Urinary bladder (tissue), 4 donors: ENCODE measurements around the gene TMEM54. TPM values are rescaled to one million over a fixed set of nuclear protein-coding genes. Genes with fewer than 3 reads are reported as not detected.

Experiments used
- DNase-seq: peaks from one replicate; pipeline ENCODE4 v3.0.0-alpha.2; 2015; ENCODE audit errors: extremely low spot score
- H3K27ac ChIP-seq: one replicate; pipeline ENCODE4 v1.5.1; 2013; ENCODE audit warnings: low read depth, mild to moderate bottlenecking, moderate library complexity
- H3K36me3 ChIP-seq: one replicate; pipeline ENCODE4 v1.6.1; 2013; ENCODE audit warnings: mild to moderate bottlenecking, moderate library complexity; ENCODE audit not compliant: insufficient read depth
- H3K4me1 ChIP-seq: one replicate; pipeline ENCODE4 v1.6.1; 2013; ENCODE audit warnings: mild to moderate bottlenecking, moderate library complexity; ENCODE audit not compliant: insufficient read depth
- H3K4me3 ChIP-seq: one replicate; pipeline ENCODE4 v1.5.1; 2013; ENCODE audit warnings: low read depth, low read length
- WGBS: extraction: QIAGEN DNeasy Blood & Tissue Kit; methylation state at CpG from one replicate; pipeline ENCODE4 v1.1.7; 2013; 5-methylcytosine and 5-hydroxymethylcytosine counted together
- polyA plus RNA-seq: library from polyadenylated mRNA; stranded (reverse); fragments of 200-250 nt; gene quantifications from one replicate; pipeline ENCODE4 v1.2.3, GENCODE V29; 2013
- total RNA-seq: library from RNA; depleted of rRNA; stranded (reverse); fragments of >200 nt; gene quantifications from one replicate; pipeline ENCODE4 v1.2.3, GENCODE V29; 2014
- donor health status: healthy with polysubstance abuse.
- donor health status: healthy.

Gene TMEM54
- total and polyA plus RNA-seq, 2 donors = 12.8 to 67.8 TPM

DNA sequence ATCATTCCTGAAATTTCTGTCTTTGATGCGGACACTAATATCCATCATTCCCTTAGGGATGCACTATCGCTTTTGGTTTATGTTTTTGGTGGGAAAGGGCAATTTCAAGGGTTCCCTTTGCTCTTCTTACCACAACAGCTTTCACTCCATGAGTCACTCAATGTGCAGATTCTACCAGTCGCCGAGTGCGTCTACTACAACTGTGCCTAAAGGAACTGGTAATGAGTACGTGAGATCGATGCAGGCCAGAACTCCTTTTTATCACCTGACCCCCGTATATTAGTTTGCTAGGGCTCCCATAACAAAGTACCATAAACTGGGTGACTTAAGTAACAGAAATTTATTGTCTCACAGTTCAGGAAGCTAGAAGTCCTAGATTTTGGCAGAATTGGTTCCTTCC is 27.5 kb upstream of the TMEM54 start:
- 80% methylated on average over 8 of the region's 8 CpGs for WGBS
- Histone ChIP-seq H3K36me3 (no peaks in the 10 kb centered on the region), H3K4me1 (no peaks in the 10 kb centered on the region), H3K4me3 (no peak overlapping the region), H3K27ac (no peak overlapping the region)
- no peak for DNase-seq

DNA sequence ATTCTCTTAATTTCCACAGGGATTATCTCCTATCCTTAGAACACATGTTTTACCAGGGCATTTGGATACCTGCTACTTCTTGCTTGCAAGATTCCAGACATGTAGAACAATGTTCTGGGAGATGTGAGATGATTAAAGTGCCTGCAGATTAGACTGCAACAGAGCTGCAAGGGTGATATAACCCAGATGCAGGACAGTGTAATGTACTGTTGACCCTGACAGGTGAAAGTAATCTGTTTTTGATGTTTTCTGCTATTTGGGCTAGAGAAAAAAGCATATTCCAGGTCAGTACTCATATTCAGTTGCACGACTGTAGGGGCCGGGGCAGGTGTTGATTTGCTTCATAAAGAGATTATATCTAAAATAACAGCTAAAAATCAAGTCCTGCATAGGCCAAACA is 27.1 kb upstream of the TMEM54 start:
- Histone ChIP-seq H3K4me1 (no peaks in the 10 kb centered on the region), H3K36me3 (no peaks in the 10 kb centered on the region), H3K27ac (no peak overlapping the region), H3K4me3 (no peak overlapping the region)
- DNase-seq = no peak
- 85% methylated on average over 2 of the region's 2 CpGs for WGBS

DNA sequence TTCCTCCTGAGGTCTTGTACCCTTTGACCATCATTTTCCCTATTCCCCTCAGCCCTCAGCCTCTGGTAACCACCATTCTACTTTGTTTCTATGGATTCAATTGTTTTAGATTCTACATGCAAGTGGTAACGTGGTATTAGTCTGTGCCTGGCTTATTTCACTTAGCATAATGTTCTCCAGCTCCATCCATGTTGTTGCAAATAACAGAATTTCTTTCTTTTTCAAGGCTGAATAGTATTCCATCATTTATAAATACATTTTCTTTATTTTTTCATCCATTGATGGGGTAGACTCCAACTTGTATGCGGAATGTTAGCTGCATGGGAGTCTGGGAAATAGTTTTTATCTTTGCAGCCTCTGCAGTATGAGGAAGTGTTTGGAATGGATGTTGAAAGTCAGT is 26.3 kb upstream of the TMEM54 start:
- no peak for DNase-seq
- no peaks in the 10 kb centered on the region for H3K36me3 ChIP-seq
- H3K4me1 ChIP-seq = no peaks in the 10 kb centered on the region
- WGBS = 94% methylated on average over 2 of the region's 2 CpGs
- no peak overlapping the region for H3K27ac ChIP-seq
- H3K4me3 ChIP-seq = no peak overlapping the region

DNA sequence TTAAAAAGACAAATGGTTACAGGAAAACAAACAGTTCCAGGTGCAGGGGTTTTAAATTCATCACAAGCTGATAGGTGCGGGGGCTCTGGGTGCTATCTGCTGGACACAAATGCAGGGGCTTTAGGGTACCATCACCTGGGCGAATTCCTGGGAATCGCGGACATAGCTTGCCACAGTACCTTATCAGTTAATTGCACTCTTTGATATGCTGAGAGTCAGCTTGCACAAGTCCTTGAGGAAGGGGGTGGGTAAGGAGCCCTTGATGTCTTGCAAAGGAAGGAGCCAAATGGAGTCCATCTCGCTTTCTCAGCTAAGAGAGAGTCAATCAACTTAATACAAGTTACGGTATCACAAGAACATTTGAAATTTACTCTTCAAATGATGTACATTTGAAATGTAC is 25.4 kb upstream of the TMEM54 start:
- no peak for DNase-seq
- Histone ChIP-seq H3K4me3 (no peak overlapping the region), H3K4me1 (no peaks in the 10 kb centered on the region), H3K27ac (no peak overlapping the region), H3K36me3 (no peaks in the 10 kb centered on the region)
- 86% methylated on average over 6 of the region's 6 CpGs for WGBS

DNA sequence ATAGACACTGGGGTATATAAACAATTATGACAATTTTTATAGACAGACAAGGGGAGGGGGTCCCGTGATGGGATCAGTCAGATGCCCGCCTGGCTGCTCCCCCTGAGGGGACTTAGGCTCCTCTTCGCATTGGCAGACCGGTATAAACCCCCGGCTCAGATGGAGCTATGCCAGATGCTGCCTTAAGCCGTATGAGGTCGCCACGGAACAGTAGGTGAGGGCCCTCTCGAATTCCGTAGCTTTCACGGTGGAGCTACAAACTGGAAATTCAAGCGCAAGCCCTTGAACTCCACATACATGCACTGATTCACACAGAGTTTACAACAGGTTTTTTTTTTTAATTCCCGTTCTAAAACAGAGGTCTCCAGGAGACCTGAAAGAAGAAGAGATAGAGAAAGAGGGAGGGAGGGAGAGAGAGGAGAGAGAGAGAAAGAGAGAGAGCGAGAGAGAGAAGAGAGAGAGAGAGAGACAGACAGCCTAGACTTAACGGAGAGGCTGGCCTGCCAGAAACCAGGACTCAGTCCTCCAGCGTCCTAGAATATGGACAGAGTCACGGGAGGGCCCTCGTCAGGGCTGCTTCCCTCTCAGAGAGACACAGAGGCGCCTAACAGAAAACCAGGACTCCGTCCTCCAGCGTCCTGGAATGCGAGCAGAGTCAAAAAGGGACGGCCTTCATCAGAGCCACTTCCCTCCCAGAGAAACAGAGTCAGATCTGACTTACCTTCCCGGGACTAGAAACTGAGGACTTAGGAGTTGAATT is 24.4 kb upstream of the TMEM54 start:
- no peak for DNase-seq
- Histone ChIP-seq H3K36me3 (no peaks in the 10 kb centered on the region), H3K27ac (no peak overlapping the region), H3K4me1 (no peaks in the 10 kb centered on the region), H3K4me3 (no peak overlapping the region)
- WGBS = 19% methylated on average over 24 of the region's 24 CpGs

DNA sequence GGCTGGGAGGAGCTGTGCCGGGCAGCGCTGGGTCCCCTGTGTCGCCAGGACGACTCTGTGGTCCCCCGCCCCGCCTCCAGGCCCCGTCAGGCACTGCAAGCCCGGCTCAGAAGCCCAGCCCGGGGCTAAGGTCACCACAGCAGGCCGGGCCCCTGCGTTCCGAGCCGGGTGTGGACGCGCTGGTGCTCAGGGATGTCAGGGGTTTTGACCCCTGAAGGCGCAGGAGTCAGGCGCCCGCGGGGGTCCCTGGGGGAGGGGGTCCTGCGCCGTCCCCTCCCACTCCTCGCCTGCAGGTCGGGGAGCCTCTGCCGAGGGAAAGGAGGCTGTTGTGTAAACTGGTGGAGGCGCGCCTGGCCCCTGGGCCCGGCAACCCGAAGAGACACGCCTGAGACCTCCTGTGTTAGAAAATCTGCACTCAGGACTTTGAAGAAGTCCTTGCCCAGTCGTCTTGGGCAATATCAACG is 23.7 kb upstream of the TMEM54 start:
- WGBS = 19% methylated on average over 31 of the region's 31 CpGs
- H3K36me3 ChIP-seq = no peaks in the 10 kb centered on the region

DNA sequence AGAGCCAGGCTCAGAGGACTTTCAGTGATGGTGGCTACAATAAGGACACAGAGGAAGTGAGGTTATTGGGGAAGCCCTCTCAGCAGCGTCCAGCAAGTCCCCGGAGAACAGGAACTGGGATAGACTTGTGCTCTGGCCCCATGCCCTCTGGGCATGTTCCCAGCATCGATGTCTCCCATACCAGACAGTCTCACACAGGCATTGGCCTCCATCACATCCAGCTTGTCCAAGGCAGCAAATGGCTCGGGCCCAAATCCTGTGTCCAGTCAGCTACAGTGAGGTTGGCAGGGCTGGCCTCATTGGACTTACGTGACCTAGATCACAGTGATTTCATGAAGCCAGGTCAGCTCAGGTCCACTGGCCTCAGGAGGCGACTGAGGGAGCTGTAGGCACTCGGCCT is 19.6 kb upstream of the TMEM54 start:
- 67% methylated on average over 7 of the region's 7 CpGs for WGBS
- DNase-seq = no peak
- Histone ChIP-seq H3K4me1 (no peaks in the 10 kb centered on the region), H3K36me3 (no peaks in the 10 kb centered on the region), H3K27ac (no peak overlapping the region), H3K4me3 (no peak overlapping the region)

More for the DNA sequence above, 23.7 kb upstream of the TMEM54 start:
- no peak for DNase-seq
- Histone ChIP-seq H3K4me1 (no peaks in the 10 kb centered on the region), H3K27ac (no peak overlapping the region), H3K4me3 (no peak overlapping the region)

DNA sequence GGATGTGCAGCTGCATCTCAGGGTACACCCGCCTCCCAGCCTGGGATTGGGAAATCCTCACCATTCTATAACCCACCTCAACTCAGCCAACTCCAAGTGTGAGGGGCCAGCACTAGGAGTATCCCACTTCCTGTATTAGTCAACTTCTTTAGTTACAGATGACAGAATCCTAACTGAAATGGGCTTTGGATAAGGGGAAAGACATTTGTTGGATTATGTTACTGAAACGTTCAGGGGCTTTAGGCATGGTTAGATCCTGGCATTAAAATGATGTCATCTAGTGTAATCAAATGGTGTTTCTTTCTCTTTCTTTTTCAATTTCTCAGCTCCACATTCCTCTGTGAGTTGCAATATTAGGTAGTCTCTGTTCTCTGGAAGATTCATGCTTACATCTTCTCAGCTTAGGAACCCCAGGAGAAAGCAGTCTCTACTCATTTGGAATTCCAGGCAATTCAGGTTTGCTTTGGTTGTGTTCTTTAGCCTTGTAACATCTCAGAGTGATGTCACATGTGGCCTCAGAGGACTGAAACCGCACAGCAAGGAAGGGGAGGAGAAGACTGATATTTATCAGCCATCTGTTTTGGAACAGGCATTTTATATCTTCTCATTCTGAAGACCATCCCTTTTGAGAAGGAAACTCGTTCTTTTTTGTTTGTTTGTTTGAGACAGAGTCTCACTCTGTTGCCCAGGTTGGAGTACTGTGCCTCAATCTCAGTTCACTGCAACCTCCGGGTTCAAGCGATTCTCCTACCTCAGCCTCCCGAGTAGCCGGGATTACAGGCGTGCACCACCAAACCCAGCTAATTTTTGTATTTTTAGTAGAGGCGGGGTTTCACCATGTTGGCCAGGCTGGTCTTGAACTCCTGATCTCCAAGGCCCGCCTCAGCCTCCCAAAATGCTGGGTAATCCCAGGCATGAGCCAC is 18.9 kb upstream of the TMEM54 start:
- WGBS = 81% methylated on average over 11 of the region's 11 CpGs
- Histone ChIP-seq H3K4me3 (no peak overlapping the region), H3K4me1 (no peaks in the 10 kb centered on the region), H3K36me3 (no peaks in the 10 kb centered on the region), H3K27ac (no peak overlapping the region)
- no peak for DNase-seq

DNA sequence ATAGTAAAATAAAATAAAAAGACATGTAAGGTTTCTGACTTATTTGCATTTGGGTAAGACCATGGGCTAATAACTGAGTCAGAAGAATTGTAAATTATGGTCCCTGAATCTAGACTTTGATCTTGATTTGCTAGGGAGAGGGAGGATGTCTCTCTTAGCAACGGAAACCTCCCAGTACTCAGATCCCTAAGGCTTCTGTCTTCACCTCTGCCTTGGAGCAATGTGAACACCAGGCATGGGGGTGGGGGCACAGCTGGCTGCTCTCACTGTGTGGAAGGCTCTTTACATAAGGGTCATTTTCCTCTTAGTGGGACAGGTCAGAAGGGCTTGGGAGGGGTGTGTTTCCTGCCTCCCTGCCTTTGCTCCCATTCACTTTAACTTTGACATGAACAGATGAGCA is 17.0 kb upstream of the TMEM54 start:
- WGBS = 26% methylated on average over 1 of the region's 1 CpG
- H3K4me1 ChIP-seq = no peaks in the 10 kb centered on the region
- DNase-seq = no peak
- H3K27ac ChIP-seq = no peak overlapping the region
- H3K4me3 ChIP-seq = no peak overlapping the region
- H3K36me3 ChIP-seq = no peaks in the 10 kb centered on the region

DNA sequence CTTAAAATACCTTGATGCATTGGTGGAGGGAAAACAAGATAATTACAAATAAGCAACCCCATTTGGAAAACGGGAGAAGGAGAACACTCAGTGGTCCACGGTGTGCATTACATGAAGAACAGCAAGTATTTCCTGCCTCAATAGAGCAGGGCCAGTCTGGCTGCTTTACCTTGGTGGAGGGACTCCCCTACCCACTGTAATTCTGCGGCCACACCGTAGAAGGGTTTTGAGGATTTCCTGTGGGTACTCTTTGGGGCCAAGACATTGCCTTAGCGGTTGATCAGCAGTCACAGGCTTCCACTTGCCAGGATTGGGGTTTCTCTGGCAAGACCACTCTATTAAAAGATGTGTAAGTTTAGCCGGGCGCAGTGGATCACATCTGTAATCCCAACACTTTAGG is 16.3 kb upstream of the TMEM54 start:
- no peak overlapping the region for H3K4me3 ChIP-seq
- no peak for DNase-seq
- H3K27ac ChIP-seq = no peak overlapping the region
- 72% methylated on average over 7 of the region's 7 CpGs for WGBS
- H3K4me1 ChIP-seq = no peaks in the 10 kb centered on the region
- no peaks in the 10 kb centered on the region for H3K36me3 ChIP-seq

DNA sequence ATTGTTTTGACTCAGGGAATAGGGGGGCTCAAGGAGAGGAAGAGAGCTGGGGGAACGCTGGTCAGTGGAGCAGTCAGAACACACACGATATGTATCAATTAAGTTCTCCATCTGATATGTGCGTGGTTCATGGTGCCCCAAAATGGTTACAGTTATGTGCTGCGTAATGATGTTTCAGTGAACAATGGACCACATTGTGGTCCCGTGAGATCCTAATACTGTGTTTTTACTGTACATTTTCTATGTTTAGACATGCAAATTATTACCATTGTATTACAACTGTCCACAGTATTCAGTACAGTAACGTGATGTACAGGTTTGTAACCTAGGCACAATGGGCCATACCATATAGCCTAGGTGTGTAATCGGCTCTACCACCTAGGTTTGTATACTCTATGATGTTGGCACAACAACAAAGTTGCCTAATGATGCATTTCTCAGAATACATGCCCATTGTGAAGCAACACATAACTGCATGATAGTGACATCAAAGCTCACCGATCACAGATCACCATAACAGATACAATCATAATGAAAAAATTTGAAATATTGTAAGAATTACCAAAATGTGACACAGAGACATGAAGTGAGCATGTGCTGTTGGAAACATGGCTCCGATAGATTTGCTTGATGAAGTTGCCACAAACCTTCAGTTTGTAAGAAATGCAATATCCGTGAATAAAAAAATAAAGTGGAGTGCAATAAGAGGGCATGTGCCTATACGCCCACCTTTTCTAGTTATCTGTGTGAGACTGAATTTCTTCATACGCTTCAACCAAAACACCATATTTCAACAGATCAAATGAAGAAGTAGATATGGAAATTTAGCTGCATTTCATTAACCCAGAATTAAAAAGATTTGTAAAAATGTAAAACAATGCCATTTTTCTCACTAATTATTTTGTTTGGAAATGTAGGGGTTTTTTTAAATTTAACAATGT is 14.8 kb upstream of the TMEM54 start:
- 87% methylated on average over 12 of the region's 12 CpGs for WGBS
- no peak overlapping the region for H3K4me3 ChIP-seq
- H3K4me1 ChIP-seq = no peaks in the 10 kb centered on the region
- no peaks in the 10 kb centered on the region for H3K36me3 ChIP-seq
- no peak overlapping the region for H3K27ac ChIP-seq
- no peak for DNase-seq

DNA sequence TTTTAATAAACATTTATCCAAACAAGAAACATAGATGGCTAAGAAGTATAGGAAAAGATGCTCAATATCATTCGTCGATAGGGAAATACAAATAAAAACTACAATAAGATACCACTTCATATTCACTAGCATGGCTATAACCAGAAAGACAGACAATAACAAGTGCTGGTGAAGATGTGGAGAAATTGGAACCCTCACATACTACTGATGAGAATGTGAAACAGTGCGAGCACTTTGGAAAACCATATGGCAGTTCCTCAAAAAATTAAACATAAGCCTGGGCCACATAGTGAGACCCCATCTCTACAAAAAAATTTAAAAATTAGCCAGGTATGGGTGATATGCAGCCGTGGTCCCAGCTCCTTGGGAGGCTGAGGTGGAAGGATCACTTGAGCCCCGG is 9.1 kb upstream of the TMEM54 start:
- H3K27ac ChIP-seq = no peak overlapping the region
- no peak for DNase-seq
- H3K36me3 ChIP-seq = no peaks in the 10 kb centered on the region
- H3K4me3 ChIP-seq = no peak overlapping the region
- H3K4me1 ChIP-seq = no peaks in the 10 kb centered on the region
- 95% methylated on average over 5 of the region's 5 CpGs for WGBS

DNA sequence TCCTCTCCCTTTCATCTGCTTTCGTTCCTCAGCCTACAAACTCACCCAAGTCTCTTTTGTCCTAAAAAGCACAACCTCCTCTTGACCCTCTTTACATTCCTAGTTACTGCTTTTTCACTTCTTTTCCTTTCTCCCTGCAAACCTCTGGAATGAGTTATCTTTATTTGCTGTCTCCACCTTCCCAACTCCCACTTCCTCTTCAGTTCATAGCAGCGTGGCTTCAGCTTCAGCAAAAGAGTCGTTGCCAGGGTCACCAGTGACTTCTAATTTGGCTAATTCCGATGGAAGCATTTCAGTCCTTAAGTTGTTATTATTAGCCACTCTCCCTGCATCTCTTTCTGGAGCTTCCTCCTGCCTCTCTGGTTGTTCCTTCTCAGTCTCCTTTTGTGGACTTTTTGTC is 6.2 kb upstream of the TMEM54 start:
- Histone ChIP-seq H3K36me3 (no peaks in the 10 kb centered on the region), H3K27ac (no peak overlapping the region), H3K4me3 (no peak overlapping the region), H3K4me1 (no peaks in the 10 kb centered on the region)
- no peak for DNase-seq
- WGBS = 14% methylated on average over 4 of the region's 4 CpGs
